ENCODE results near the gene CD40LG. TPM values are rescaled to one million over a fixed set of nuclear protein-coding genes. Genes with fewer than 3 reads are reported as not detected.

Gene CD40LG
- total RNA-seq, 1 experiment from 2014 or later: not detected

DNA sequence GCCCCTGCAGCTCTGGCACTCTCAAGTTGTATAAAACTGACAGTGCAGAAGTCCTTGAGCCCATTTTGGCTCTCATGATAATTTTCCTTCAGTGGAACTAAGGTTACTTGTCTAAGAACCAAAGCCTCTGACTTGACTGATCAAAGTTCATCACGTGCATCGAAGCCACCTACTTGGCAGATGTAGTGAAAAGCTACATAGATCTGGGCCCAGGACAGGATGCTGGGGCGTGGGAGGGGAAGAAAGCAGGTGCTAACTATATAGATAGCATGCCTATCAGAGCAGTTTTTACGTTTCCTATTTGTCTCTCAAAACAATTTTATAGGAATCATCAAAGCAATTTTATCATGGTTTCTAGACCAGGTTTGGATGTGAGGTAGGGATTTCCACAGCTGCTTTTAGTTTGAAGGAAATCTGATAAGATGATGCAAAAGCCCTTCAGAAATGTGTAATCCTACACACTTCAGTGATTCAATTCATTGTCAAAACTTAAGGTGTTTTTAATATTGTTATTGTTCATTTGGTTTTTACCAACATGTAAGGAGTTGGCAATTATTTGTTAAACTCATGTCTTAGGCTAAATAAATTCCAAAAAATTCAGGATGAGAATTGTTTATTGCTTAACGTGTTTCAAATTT is 1.2 kb upstream of the CD40LG start:
- no peak overlapping the region for H3T11ph ChIP-seq (ENCODE audit: low read length)
- no peaks in the 10 kb centered on the region for H3K79me1 ChIP-seq (ENCODE audit: insufficient read depth, low read depth, low read length, poor library complexity, severe bottlenecking)
- peaks cover 32% of the 10 kb centered on the region for H3K9me3 ChIP-seq (ENCODE audit: control insufficient read depth, low read depth, low read length)
- no peak overlapping the region for H4K5ac ChIP-seq (ENCODE audit: insufficient read length, low read depth, low read length)
- H2BK15ac ChIP-seq (ENCODE audit: low read depth, low read length): no peak overlapping the region
- H3K9me3 Mint-ChIP-seq: peaks cover 46 to 66% of the 10 kb centered on the region in 2 experiments
- peaks cover 4% of the 10 kb centered on the region for H3K27me3 Mint-ChIP-seq (ENCODE audit: low read depth)
- no peak overlapping the region for H2BK12ac ChIP-seq (ENCODE audit: insufficient read length, low read depth, low read length)
- H3K4me2 ChIP-seq (ENCODE audit: insufficient read depth, insufficient read length, low read length): no peak overlapping the region
- H3K4me1 ChIP-seq (ENCODE audit: insufficient read depth, low read length): no peaks in the 10 kb centered on the region
- H3K18ac ChIP-seq (ENCODE audit: insufficient read length, low read depth, low read length): no peak overlapping the region
- H3K79me2 ChIP-seq (ENCODE audit: insufficient read depth, low read length): no peaks in the 10 kb centered on the region
- H2AK5ac ChIP-seq (ENCODE audit: insufficient read length, low read length): no peak overlapping the region
- TF ChIP-seq, protein P1, sequence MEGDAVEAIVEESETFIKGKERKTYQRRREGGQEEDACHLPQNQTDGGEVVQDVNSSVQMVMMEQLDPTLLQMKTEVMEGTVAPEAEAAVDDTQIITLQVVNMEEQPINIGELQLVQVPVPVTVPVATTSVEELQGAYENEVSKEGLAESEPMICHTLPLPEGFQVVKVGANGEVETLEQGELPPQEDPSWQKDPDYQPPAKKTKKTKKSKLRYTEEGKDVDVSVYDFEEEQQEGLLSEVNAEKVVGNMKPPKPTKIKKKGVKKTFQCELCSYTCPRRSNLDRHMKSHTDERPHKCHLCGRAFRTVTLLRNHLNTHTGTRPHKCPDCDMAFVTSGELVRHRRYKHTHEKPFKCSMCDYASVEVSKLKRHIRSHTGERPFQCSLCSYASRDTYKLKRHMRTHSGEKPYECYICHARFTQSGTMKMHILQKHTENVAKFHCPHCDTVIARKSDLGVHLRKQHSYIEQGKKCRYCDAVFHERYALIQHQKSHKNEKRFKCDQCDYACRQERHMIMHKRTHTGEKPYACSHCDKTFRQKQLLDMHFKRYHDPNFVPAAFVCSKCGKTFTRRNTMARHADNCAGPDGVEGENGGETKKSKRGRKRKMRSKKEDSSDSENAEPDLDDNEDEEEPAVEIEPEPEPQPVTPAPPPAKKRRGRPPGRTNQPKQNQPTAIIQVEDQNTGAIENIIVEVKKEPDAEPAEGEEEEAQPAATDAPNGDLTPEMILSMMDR (conservative IDR thresholded peaks at IDR 0.05): no peak
- H3K27ac ChIP-seq (ENCODE audit: insufficient read length, low read depth, low read length): no peak overlapping the region
- H2AFZ ChIP-seq (ENCODE audit: low read length): no peak overlapping the region
- no peak overlapping the region for H2BK20ac ChIP-seq (ENCODE audit: low read depth, low read length, poor library complexity, severe bottlenecking)
- no peak overlapping the region for H2BK5ac ChIP-seq (ENCODE audit: insufficient read length, low read length)
- no CpG with 5 or more reads among the region's 5 CpGs for WGBS (ENCODE audit: extremely low coverage, insufficient read length, low lambda C conversion rate)
- H2BK120ac ChIP-seq (ENCODE audit: low read depth, low read length, poor library complexity, severe bottlenecking): no peak overlapping the region
- H3K4ac ChIP-seq (ENCODE audit: low read depth, low read length): no peak overlapping the region
- H4K91ac ChIP-seq (ENCODE audit: insufficient read length, low read depth, low read length): no peak overlapping the region
- no peak overlapping the region for H4K8ac ChIP-seq (replicated peaks; ENCODE audit: insufficient read length, low read depth, low read length)
- H3K9ac ChIP-seq (ENCODE audit: extremely low read depth, insufficient read length, low read length): no peak overlapping the region
- H3K23ac ChIP-seq (ENCODE audit: insufficient read length, low read depth, low read length): no peak overlapping the region
- H3K27ac Mint-ChIP-seq: no peak overlapping the region
- H4K20me1 ChIP-seq (ENCODE audit: control insufficient read depth, insufficient read depth, insufficient read length): no peaks in the 10 kb centered on the region
- no peak overlapping the region for H3K14ac ChIP-seq (ENCODE audit: insufficient read depth, low read length)
- H3K36me3 Mint-ChIP-seq (ENCODE audit: insufficient read depth in 1 of 3, low read depth in 3 of 3): peaks cover 0 to 5% (median 0%) of the 10 kb centered on the region in 3 experiments; a peak in 2 of 7 replicates
- H3K4me3 Mint-ChIP-seq: no peak overlapping the region
- no peaks in the 10 kb centered on the region for H3K27me3 ChIP-seq (ENCODE audit: insufficient read depth, low read length)
- H3K23me2 ChIP-seq (ENCODE audit: insufficient read length, low read depth, low read length, poor library complexity, severe bottlenecking): no peaks in the 10 kb centered on the region
- H3K56ac ChIP-seq (ENCODE audit: insufficient read length, low read depth, low read length): no peak overlapping the region
- DNase-seq: no peak
- peaks cover 7 to 12% of the 10 kb centered on the region in 2 experiments for H3K4me1 Mint-ChIP-seq

Data from H9 (cell line).